T follicular helper cell (primary cell): Measurements from ENCODE around the gene NSMCE4A.
"Not testable (repeated sequence)": the region's sequence is repeated elsewhere in the genome, so short reads cannot be mapped to it uniquely, and the experiment has no call there.

Experiments used
- DNase-seq: peaks from one replicate; pipeline ENCODE4 v3.0.0-alpha.2; 2020; ENCODE audit warnings: low read depth
- total RNA-seq, 2 experiments: gene quantifications; one replicate each; lab custom pipeline; 2026; lab: John Stamatoyannopoulos, UW

NSMCE4A gene, protein sequence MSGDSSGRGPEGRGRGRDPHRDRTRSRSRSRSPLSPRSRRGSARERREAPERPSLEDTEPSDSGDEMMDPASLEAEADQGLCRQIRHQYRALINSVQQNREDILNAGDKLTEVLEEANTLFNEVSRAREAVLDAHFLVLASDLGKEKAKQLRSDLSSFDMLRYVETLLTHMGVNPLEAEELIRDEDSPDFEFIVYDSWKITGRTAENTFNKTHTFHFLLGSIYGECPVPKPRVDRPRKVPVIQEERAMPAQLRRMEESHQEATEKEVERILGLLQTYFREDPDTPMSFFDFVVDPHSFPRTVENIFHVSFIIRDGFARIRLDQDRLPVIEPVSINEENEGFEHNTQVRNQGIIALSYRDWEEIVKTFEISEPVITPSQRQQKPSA
- 66.6 to 75.4 reads per million in 2 experiments for total RNA-seq

DNA sequence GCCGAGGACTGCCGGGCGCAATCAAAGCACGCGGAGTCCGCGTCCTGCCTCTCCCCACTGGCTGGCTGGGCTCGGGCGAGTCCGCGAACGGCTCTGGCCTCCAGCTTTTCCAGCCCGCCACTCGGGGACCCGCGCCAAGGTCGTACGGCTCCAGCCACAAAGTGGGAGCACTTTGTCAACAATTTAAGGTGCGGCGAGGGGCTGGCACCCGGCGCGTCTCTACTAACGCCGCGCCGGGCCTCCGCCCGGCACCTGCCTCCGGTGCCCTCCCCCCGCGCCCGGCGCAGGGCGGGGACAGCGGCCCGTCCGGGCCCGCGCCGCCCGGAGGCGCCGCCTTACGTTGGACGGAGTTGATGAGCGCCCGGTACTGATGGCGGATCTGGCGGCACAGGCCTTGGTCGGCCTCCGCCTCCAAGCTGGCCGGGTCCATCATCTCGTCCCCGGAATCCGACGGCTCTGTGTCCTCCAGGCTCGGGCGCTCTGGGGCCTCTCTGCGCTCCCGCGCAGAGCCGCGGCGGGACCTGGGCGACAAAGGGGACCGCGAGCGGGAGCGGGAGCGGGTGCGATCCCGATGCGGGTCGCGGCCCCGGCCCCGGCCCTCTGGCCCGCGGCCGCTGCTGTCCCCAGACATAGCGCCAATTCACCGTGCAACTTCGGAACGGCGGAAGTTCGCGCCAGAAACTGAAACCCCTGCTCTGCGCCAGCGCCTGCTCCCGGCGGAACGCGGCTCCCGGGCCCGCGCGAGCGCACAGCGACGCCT is at the start of gene NSMCE4A:
TSS of gene NSMCE4A (minus strand) at position 683 of the 760 bp plus-strand sequence. CDS start at position 631, 52 bp downstream.
- peak; percentile 39 for DNase-seq

GRCh38 chr10:122023257-122023656 is 48.2 kb upstream of the NSMCE4A start:
- not testable (repeated sequence) for DNase-seq

- DNase-seq, result no peak
These were observed 47.3 kb upstream of the NSMCE4A start for GRCh38 chr10:122022276-122022675.

- DNase-seq, result no peak
These were observed 46.8 kb upstream of the NSMCE4A start for GRCh38 chr10:122021828-122022227.

- DNase-seq, result no peak
These were observed 46.4 kb upstream of the NSMCE4A start for GRCh38 chr10:122021379-122021778.

DNA sequence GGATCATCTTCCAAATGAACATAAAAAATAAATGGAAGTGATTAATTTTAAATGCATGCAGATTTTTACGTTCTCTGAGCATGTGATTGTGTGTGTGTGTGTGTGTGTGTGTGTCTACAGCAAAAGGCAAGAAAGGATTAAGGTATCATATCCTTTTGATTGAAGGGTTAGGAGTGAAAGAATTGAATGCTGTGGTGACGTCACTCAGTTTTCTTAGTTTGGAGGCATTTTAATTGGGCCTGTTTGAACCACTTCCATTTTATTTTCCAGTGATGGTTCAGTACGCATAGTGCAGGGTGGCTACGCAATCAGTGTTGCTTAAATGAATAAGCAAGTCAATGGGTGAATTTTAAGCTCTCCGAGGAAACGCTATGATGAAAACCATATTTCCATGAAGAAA is 45.2 kb upstream of the NSMCE4A start:
- no peak for DNase-seq

- no peak for DNase-seq
These were observed 44.5 kb upstream of the NSMCE4A start for GRCh38 chr10:122019414-122019975.

DNA sequence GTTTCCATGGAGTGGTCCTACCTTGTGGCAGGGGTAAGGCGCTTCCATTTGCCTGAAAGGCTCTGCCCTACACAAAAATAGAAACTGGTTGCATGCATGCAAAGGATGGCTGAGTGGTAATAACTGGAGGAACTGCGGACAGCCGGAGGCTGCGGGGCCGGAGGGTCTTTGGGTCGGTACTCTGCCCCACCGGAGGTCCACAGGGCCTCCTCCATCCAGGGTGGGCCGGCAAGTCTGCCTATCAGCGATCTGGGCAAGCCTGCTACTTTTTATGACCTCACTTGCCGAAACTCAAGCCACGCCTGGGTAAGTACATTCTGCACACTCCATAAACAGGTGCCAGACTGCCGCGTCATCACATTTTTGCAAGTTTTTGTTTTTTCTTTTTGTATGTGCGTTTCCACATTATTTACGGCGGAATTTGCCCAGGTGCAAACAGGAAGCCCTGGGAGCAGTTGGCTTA is 44.0 kb upstream of the NSMCE4A start:
- DNase-seq, result no peak

DNA sequence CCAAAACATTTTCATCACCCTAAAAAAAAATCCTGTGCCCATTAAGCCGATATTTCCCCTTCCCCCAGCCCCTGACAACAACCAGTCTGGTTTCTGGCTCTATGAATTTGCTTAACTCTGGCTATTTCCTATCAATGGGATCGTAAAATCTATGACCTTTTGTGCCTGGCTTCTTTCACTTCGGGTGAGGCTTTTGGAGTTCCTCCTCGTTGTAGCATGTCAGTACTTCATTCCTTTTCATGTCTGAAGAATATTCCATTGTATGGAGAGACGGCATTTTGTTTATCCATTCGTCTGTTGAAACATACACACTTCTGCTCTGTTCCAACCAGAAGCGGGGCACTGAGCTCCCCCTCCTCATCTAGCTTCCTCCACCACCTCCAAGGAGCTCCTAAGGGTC is 43.5 kb upstream of the NSMCE4A start:
- no peak for DNase-seq

- not testable (repeated sequence) for DNase-seq
These were observed 42.9 kb upstream of the NSMCE4A start for GRCh38 chr10:122017926-122018325.

GRCh38 chr10:122014652-122015248 is 39.7 kb upstream of the NSMCE4A start:
- no peak for DNase-seq

- no peak for DNase-seq
These were observed 38.3 kb upstream of the NSMCE4A start for GRCh38 chr10:122013311-122013780.

- no peak for DNase-seq
These were observed 37.7 kb upstream of the NSMCE4A start for GRCh38 chr10:122012731-122013130.

GRCh38 chr10:122010405-122011050 is 35.5 kb upstream of the NSMCE4A start:
- no peak for DNase-seq

DNA sequence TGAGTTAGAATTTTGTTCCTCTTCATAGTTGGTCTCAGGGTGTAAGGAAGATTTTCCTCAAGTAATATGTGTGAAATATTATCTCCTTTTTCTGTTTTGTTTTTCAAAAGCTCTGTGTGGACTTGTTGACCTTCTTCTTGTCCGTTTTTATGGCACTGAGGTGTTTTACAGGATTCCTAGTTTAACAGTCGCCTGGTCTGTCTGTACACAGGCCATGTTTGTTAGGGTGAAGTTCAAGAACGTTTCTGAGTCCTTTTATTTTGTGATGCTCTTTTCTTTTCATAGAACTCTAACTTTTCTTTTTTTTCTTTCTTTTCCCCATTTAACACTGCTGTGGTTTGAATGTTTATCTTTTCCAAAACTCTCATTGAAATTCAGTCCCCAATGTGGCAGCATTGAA is 32.4 kb upstream of the NSMCE4A start:
- DNase-seq, result no peak

DNA sequence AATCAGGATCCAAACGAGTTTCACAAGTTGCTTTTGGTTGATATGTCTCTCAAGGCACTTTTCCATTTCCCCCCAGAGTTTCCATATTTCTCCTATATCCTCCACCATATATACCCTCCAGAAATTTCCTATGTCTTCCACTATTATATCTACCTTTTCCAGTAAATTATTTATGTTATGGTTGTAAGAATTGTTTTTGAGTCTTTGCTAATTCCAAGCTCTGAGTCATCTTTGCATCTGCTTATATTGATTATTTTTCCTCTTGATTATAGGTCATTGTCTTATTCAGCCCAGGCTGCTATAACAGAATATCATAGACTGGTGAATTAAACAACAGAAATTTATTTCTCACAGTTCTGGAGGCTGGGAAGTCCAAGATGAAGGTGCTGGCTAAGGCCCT is 26.7 kb upstream of the NSMCE4A start:
- DNase-seq, result no peak

- DNase-seq, result no peak
These were observed 24.3 kb upstream of the NSMCE4A start for GRCh38 chr10:121999301-121999700.

DNA sequence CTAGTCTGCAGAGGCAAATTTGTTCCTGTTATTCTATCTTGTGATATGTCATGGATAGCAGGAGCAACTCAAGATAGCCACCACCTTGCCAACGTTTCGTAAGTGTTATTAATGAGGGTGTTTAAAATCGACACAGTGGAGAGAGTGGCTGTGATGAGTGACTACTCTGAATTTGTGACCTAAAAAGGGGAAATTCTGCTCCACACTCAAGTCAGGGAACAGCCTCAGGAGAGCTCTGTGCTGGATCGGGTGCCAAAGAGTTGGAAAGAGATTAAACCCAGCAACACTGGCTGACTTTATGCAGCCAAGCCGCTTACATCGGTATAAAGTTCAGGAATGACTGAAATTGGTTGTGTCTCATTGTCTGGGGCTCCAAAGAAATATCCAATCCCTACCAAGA is 23.4 kb upstream of the NSMCE4A start:
- no peak for DNase-seq

GRCh38 chr10:121994429-121994941 is 19.5 kb upstream of the NSMCE4A start:
- DNase-seq, result no peak

DNA sequence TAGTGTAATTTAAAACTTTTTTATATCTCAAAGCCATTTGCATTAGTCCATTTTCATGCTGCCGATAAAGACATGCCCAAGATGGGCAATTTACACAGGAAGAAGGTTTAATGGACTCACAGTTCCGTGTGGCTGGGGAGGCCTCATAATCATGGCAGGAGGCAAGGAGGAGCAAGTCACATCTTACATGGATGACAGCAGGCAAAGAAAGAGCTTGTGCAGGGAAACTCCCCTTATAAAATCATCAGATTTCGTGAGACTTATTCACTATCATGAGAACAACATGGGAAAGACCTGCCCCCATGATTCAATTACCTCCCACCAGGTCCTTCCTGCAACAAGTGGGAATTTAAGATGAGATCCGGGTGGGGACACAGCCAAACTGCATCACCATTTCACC is 16.7 kb upstream of the NSMCE4A start:
- not testable (repeated sequence) for DNase-seq

DNA sequence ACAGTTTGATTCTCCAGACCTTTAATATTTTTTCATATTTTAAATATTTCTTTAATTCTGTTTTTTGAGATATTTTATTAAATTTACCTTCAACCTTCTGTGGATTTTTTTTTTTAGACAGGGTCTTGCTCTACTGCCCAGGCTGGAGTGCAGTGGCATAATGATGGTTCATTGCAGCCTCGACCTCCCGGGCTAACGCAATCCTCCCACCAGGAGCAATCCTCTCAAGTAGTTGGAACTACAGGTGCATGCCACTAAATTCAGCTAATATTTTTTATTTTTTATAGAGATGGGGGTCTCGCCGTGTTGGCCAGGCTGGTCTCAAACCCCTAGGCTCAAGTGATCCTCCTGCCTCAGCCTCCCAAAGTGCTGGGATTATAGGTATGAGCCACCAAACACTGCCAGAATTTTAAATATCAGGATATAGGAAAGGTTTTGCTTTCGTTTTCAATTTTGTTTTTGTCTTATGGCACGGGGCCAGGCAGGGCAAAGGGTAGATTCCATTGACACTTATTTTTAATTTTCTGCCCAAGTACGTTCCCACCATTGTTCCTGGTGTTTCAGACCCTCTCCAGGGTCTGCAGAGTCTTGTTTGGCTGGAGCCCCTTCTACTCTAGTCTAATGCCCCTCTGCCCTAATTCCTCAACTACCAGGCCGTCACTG is 15.1 kb upstream of the NSMCE4A start:
- DNase-seq, result no peak
